Measurements from ENCODE around the gene UQCRC1.

UQCRC1 gene

GRCh38 chr3:48624767-48625166, 15.3 kb upstream of the UQCRC1 start:
- TF ChIP-seq TAF1 (IDR thresholded peaks at IDR 0.05; ENCODE audit: borderline replicate concordance, insufficient read depth, low read length) (no peak), SIN3A (IDR thresholded peaks at IDR 0.05; ENCODE audit: borderline replicate concordance, insufficient read depth, low read length) (no peak), FOXP2 (optimal IDR thresholded peaks at IDR 0.05; ENCODE audit: borderline replicate concordance, extremely low read depth, extremely low read length, insufficient read depth) (no peak), REST (IDR thresholded peaks at IDR 0.05; ENCODE audit: insufficient read depth in 1 of 2, low read depth in 2 of 2, low read length in 2 of 2) (no peak), POLR2AphosphoS5 (IDR thresholded peaks at IDR 0.05; ENCODE audit: low read depth, low read length) (no peak)

- no peak for TF ChIP-seq REST (IDR thresholded peaks at IDR 0.05; ENCODE audit: insufficient read depth in 1 of 2, low read depth in 2 of 2, low read length in 2 of 2)
- no peak for TF ChIP-seq FOXP2 (optimal IDR thresholded peaks at IDR 0.05; ENCODE audit: borderline replicate concordance, extremely low read depth, extremely low read length, insufficient read depth)
- TF ChIP-seq POLR2AphosphoS5 (IDR thresholded peaks at IDR 0.05; ENCODE audit: low read depth, low read length): no peak
- TF ChIP-seq TAF1 (IDR thresholded peaks at IDR 0.05; ENCODE audit: borderline replicate concordance, insufficient read depth, low read length): no peak
- no peak for TF ChIP-seq SIN3A (IDR thresholded peaks at IDR 0.05; ENCODE audit: borderline replicate concordance, insufficient read depth, low read length)
Observed at GRCh38 chr3:48623851-48624547, 14.6 kb upstream of the UQCRC1 start.

DNA sequence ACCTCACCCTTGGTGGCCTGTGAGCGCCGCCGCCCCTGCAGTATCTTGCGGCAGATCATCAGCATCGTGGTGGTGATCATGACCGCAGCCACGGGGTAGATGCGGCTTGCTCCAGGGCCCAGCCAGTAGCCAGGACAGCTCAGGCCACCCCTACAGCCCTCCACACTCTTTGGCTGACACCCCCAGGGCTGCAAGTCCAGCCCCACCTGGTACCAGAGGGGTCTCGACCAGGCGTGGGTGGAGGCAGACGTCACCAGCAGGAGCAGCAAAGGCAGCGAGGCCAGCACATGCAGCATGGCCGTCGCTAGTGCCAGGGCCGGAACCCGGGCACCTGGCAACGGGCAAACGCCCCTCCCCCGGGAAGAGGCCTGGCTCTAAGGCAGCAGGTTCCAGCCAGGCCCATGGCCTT, 12.0 kb upstream of the UQCRC1 start, which contains the start of gene TMEM89:
Gene TMEM89, minus strand, starts transcription at position 309 of the 409 bp plus-strand sequence. Its CDS starts 13 bp downstream, at position 296.
- TF ChIP-seq FOXP2 (optimal IDR thresholded peaks at IDR 0.05; ENCODE audit: borderline replicate concordance, extremely low read depth, extremely low read length, insufficient read depth) (no peak), POLR2AphosphoS5 (IDR thresholded peaks at IDR 0.05; ENCODE audit: low read depth, low read length) (no peak), TAF1 (IDR thresholded peaks at IDR 0.05; ENCODE audit: borderline replicate concordance, insufficient read depth, low read length) (no peak), REST (IDR thresholded peaks at IDR 0.05; ENCODE audit: insufficient read depth in 1 of 2, low read depth in 2 of 2, low read length in 2 of 2) (no peak), SIN3A (IDR thresholded peaks at IDR 0.05; ENCODE audit: borderline replicate concordance, insufficient read depth, low read length) (no peak)

DNA sequence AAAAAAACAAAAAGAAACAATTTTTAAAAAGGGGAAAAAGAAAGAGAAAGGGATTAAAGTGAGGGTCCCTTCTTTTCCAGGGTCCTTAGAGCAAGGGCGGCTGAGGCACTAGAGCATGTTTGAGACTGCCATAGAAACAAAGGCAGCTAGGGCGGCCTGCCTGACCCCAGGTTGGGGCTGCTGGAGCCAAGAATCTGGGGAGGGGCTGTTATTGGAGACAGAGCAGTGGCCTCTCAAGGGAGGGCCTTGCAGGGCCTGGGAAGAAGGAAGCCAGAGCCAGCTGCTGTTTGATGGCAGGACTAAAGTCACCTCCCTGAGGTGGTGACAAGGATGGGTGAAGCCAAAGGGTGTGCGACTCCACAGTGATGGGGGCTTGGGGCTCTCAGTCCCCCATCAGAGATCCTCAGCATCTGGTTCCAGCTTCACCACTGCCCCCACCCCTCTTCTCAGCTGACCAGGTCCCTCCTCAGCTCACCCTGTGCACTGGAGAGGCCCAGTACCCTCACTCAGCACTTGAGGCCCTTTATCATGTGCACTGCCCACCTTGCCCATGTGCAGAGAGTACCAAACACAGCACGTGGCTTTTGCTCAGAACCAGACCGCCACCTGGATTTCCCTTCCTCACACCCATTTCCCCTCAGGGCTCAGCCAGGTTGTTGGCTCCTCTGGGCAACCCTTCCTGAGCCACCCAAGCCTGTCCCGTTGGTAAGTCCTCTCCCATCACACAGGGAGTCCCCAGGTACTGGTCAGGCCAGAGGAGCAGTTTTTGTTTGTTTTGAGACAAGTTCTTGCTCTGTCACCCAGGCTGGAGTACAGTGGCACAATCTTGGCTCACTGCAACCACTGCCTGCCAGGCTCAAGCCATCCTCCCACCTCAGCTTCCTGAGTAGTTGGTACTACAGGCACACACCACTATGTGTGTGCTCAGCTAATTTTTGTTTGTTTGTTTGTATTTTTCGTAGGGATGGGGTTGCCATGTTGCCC, 10.4 kb upstream of the UQCRC1 start:
- TF ChIP-seq POLR2AphosphoS5 (IDR thresholded peaks at IDR 0.05; ENCODE audit: low read depth, low read length) (no peak), SIN3A (IDR thresholded peaks at IDR 0.05; ENCODE audit: borderline replicate concordance, insufficient read depth, low read length) (no peak), REST (IDR thresholded peaks at IDR 0.05; ENCODE audit: insufficient read depth in 1 of 2, low read depth in 2 of 2, low read length in 2 of 2) (no peak), FOXP2 (optimal IDR thresholded peaks at IDR 0.05; ENCODE audit: borderline replicate concordance, extremely low read depth, extremely low read length, insufficient read depth) (no peak), TAF1 (IDR thresholded peaks at IDR 0.05; ENCODE audit: borderline replicate concordance, insufficient read depth, low read length) (no peak)
